HCT116 (cell line): ENCODE measurements around the gene HASPIN.

Experiments
- CTCF ChIP-seq, 3 experiments: fragments of 200-600 bp in 1 of 3; sonication (generic) in 1 of 3; IDR thresholded peaks in 2 of 3; conservative IDR thresholded peaks in 1 of 3; 2 replicates each; pipeline ENCODE4 v1.5.1; 2012 to 2017; ENCODE audit warnings: low read depth in 2 of 3, low read length in 2 of 3, antibody characterized with exemption in 1 of 3, borderline replicate concordance in 1 of 3, control low read depth in 1 of 3, mild to moderate bottlenecking in 1 of 3, mixed read lengths in 1 of 3, mixed run types in 1 of 3, moderate library complexity in 1 of 3; ENCODE audit not compliant: insufficient read depth in 1 of 3
- EZH2 ChIP-seq: fragments of 200-600 bp; sonication (generic); IDR thresholded peaks from 2 replicates; pipeline ENCODE4 v1.6.1; 2017; ENCODE audit warnings: antibody characterized with exemption, mixed run types
- EZH2phosphoT487 ChIP-seq: fragments of 200-600 bp; IDR thresholded peaks from 2 replicates; pipeline ENCODE4 v1.6.1; 2018; ENCODE audit warnings: antibody characterized with exemption, borderline replicate concordance
- MAX ChIP-seq: IDR thresholded peaks from 2 replicates; pipeline ENCODE4 v1.6.1; 2012
- POLR2A ChIP-seq: IDR thresholded peaks from 2 replicates; pipeline ENCODE4 v1.7.0; 2011; ENCODE audit warnings: borderline replicate concordance; ENCODE audit not compliant: insufficient read depth, insufficient read length; ENCODE audit errors: extremely low read depth
- POLR2AphosphoS5 ChIP-seq: IDR thresholded peaks from 2 replicates; pipeline ENCODE4 v1.6.1; 2011; ENCODE audit warnings: mild to moderate bottlenecking, low read depth, low read length, moderate library complexity
- TF ChIP-seq, protein P1 (sequence below): IDR thresholded peaks from 2 replicates; pipeline ENCODE4 v1.6.1; 2012; ENCODE audit warnings: low read depth
- TF ChIP-seq, protein P2 (sequence below): IDR thresholded peaks from 2 replicates; pipeline ENCODE4 v1.6.1; 2011; ENCODE audit warnings: mild to moderate bottlenecking, low read length, moderate library complexity; ENCODE audit not compliant: insufficient replicate concordance; ENCODE audit errors: extremely low read depth

GRCh38 chr17:3715296-3715695 lies 8.4 kb upstream of the HASPIN start:
- TF ChIP-seq, protein P1, sequence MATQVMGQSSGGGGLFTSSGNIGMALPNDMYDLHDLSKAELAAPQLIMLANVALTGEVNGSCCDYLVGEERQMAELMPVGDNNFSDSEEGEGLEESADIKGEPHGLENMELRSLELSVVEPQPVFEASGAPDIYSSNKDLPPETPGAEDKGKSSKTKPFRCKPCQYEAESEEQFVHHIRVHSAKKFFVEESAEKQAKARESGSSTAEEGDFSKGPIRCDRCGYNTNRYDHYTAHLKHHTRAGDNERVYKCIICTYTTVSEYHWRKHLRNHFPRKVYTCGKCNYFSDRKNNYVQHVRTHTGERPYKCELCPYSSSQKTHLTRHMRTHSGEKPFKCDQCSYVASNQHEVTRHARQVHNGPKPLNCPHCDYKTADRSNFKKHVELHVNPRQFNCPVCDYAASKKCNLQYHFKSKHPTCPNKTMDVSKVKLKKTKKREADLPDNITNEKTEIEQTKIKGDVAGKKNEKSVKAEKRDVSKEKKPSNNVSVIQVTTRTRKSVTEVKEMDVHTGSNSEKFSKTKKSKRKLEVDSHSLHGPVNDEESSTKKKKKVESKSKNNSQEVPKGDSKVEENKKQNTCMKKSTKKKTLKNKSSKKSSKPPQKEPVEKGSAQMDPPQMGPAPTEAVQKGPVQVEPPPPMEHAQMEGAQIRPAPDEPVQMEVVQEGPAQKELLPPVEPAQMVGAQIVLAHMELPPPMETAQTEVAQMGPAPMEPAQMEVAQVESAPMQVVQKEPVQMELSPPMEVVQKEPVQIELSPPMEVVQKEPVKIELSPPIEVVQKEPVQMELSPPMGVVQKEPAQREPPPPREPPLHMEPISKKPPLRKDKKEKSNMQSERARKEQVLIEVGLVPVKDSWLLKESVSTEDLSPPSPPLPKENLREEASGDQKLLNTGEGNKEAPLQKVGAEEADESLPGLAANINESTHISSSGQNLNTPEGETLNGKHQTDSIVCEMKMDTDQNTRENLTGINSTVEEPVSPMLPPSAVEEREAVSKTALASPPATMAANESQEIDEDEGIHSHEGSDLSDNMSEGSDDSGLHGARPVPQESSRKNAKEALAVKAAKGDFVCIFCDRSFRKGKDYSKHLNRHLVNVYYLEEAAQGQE: no peak
- no peak for TF ChIP-seq POLR2A
- TF ChIP-seq, protein P2, sequence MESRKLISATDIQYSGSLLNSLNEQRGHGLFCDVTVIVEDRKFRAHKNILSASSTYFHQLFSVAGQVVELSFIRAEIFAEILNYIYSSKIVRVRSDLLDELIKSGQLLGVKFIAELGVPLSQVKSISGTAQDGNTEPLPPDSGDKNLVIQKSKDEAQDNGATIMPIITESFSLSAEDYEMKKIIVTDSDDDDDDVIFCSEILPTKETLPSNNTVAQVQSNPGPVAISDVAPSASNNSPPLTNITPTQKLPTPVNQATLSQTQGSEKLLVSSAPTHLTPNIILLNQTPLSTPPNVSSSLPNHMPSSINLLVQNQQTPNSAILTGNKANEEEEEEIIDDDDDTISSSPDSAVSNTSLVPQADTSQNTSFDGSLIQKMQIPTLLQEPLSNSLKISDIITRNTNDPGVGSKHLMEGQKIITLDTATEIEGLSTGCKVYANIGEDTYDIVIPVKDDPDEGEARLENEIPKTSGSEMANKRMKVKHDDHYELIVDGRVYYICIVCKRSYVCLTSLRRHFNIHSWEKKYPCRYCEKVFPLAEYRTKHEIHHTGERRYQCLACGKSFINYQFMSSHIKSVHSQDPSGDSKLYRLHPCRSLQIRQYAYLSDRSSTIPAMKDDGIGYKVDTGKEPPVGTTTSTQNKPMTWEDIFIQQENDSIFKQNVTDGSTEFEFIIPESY: no peak
- TF ChIP-seq CTCF (IDR thresholded peaks at IDR 0.05 in 2 of 3, conservative IDR thresholded peaks at IDR 0.05 in 1 of 3; ENCODE audit: borderline replicate concordance in 1 of 3, insufficient read depth in 1 of 3, low read depth in 2 of 3, low read length in 2 of 3): no peak
- no peak for TF ChIP-seq EZH2
- TF ChIP-seq POLR2AphosphoS5: no peak
- no peak for TF ChIP-seq MAX
- no peak for TF ChIP-seq EZH2phosphoT487
